ENCODE results near the gene CMIP.

The CMIP gene

GRCh38 chr16:81462683-81463082, 18.1 kb downstream of the CMIP start:
- no peak for DNase-seq (ENCODE audit: low spot score)

GRCh38 chr16:81463296-81463890, 18.8 kb downstream of the CMIP start:
- DNase-seq (ENCODE audit: low spot score): no peak

- DNase-seq (ENCODE audit: low spot score): no peak
Measured at GRCh38 chr16:81464279-81464678, 19.7 kb downstream of the CMIP start.

DNA sequence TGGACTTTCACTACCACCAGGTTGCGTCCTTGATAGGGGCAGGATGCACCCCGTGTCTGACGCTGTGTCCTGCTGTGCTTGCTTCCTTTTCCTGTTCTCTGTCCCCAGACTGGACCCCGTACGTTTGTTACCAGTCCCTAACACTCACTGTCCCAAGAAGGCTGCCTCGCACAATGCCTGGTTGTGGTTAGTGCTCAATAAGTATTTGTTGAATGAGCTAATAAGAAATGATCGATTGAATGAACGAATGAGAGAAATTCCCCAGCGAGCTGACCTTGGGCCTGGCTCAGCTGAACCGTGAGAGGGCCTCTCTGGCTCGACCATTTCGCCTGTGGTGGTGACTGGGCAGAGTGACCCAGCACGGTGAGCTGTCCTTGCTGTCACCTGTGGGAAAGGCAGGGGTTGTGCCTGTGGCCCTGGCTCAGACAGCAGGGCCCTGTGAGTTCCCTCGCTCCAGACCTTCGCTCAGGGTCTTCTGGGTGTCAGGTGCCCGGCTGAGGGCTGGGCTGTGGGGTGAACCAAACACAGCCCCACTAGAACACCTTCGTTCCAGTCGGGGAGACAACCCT, 20.9 kb downstream of the CMIP start:
- no peak for DNase-seq (ENCODE audit: low spot score)

- no peak for DNase-seq (ENCODE audit: low spot score)
Measured at GRCh38 chr16:81466356-81466980, 21.9 kb downstream of the CMIP start.

- DNase-seq (ENCODE audit: low spot score): no peak
Measured at GRCh38 chr16:81467072-81467471, 22.5 kb downstream of the CMIP start.

- no peak for DNase-seq (ENCODE audit: low spot score)
Measured at GRCh38 chr16:81467815-81468214, 23.2 kb downstream of the CMIP start.

DNA sequence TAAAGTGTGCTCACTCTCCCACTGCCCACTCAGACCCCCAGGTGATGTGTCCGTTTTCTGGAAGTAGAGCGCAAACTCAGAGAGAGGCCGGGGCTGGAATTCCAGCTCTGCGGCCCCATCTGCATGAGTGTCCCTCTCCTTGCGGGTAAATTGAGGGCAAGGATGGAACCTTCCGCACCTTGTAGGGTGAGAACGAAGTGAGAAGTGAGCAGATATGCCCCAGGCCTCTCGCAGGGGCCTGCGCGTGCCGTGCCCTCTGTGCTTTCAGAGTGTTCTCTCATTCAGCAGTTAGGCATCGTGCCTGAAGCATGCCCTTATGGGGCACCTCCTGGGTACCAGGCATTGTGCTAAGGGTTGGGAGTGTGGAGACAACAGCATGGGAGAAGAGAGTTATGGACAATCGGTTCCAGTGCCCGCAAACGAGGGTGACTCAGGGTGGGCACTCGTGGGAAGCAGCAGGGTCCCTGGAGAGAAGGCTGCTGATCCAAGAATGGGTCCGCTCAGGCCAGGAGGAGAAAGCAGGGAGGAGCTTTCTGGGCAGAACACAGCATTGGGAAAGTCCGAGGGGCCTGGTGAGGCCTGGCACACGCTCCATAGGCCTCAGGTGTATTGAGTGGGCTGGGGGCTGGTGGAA, 23.8 kb downstream of the CMIP start:
- no peak for DNase-seq (ENCODE audit: low spot score)

GRCh38 chr16:81469183-81469677, 24.6 kb downstream of the CMIP start:
- no peak for DNase-seq (ENCODE audit: low spot score)

- DNase-seq (ENCODE audit: low spot score): no peak
Measured at GRCh38 chr16:81469710-81470535, 25.3 kb downstream of the CMIP start.

DNA sequence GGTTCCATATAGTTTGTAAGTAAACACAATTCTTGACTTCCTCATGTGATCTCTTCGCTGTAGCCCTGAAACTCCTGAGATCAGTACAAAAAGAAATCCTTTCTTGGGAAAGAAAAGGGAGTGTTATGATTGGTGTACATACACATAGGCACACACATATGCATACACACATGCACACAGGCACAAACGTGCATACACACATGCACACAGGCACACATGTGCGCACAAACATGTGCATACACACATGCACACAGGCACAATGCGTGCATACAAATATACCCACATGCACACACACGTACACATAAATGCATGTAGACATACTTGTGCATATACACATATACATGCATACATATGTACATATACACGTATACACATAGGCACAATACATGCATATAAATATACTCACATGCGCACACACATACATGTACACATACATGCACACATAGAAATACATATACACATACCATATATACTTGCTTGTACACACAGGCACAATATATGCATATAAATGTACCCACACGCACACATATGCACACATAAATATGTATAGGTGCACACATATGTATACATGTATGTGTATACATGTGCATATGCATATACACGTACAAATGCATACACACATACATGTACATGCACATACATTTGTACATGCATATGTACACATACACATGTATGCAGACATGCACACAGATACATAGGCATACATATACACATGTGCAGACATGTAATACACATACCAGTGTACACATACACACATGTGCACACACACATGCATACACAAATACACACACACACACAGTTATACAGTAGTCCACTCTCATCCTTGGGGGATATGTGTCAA, 26.4 kb downstream of the CMIP start:
- DNase-seq (ENCODE audit: low spot score): no peak

GRCh38 chr16:81471882-81472281, 27.3 kb downstream of the CMIP start:
- DNase-seq (ENCODE audit: low spot score): no peak

DNA sequence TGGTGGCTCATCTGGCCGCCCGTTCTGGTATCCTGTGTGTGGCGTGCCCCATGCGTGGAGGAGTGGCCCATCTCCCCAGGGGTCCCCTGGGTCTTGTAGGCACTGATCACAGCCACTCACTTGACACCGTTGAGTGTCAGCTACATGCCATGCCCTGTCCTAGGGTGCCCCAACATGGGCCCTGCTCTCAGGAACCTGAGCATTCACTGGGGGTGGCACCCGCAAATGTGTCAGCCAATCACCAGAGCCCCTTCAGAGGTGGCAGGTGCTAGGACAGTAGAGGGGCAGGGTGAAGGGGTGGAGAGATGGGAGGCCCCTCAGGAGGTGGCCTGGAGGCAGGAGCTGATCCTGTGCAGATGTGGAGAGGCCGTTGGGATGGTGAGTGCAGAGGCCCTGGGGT, 27.8 kb downstream of the CMIP start:
- no peak for DNase-seq (ENCODE audit: low spot score)

- no peak for DNase-seq (ENCODE audit: low spot score)
Measured at GRCh38 chr16:81473066-81473488, 28.5 kb downstream of the CMIP start.

DNA sequence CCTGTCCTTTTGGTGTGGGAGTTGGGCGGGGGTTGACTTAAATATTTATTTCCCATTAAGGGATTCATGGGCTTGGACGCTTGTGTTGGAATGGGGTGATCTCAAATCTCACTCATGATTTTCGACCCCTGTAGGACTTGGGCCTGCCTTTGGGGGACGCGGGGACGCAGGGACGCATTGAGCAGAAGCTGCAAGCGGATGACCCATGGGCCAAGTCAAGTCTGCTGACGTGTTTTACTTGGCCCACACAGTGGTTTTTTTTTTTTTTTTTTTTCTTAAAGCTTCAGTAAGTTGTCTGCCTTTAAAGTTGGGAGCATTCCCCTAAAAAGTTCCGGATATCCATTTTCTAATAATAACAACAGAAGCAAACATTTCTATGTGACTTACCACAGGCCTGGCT, 28.9 kb downstream of the CMIP start:
- no peak for DNase-seq (ENCODE audit: low spot score)

- DNase-seq (ENCODE audit: low spot score): no peak
Measured at GRCh38 chr16:81473969-81474959, 29.7 kb downstream of the CMIP start.

GRCh38 chr16:81477697-81478693, 33.4 kb downstream of the CMIP start:
- no peak for DNase-seq (ENCODE audit: low spot score)

DNA sequence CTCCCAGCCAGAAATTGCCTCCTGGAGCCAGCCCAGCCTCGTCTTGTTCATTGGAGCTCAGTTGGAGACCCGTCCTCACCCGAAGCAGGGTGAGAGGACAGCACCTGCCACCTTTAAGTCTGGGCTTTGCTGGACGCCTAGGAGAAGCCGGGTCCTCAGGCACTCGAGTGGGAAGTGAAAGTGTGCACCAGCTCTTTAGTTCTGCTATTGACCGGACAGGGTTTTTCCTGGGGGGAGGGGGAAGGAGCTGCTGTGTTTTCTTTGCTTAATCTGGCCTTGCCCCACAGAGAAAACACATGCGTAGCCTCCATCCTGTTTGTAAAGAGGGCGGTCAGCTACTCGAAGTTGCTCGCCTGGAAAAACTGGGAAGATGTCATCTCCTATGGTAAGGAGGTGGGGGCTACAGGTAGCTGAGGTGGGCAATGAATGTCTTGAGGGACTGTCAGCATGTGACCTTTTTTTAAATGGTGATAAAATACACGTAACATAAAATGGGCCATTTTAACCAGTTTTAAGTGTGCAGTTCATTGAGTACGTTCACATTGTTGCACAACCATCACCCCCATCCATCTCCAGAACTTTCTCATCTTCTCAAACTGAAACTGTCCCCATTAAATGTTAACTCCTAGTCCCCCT, 34.4 kb downstream of the CMIP start:
- no peak for DNase-seq (ENCODE audit: low spot score)

Measured in kidney capillary endothelial cell (primary cell).